Measurements from ENCODE around the gene PVALEF.
"Not testable (repeated sequence)": the region's sequence is repeated elsewhere in the genome, so short reads cannot be mapped to it uniquely, and the experiment has no call there.

The PVALEF gene

DNA sequence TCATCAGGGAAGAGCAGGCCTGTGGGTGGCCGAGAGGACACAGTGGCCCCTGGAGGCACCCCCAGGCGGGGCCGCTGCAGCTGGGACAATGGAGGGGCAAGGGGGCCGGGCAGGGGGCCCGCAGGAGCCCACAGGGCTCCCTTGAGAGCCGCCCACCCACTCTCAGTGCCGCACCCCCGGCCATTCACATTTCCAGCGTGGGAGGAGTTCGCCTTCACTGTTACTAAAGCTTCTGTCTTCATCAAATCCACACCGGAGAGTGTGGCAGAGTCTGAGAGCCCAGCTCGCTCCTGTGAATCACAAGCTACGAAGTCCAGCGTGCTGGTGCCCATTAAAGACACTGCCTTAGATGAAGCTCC lies 20.9 kb upstream of the PVALEF start:
- no peak for DNase-seq (ENCODE audit: low read depth)

DNA sequence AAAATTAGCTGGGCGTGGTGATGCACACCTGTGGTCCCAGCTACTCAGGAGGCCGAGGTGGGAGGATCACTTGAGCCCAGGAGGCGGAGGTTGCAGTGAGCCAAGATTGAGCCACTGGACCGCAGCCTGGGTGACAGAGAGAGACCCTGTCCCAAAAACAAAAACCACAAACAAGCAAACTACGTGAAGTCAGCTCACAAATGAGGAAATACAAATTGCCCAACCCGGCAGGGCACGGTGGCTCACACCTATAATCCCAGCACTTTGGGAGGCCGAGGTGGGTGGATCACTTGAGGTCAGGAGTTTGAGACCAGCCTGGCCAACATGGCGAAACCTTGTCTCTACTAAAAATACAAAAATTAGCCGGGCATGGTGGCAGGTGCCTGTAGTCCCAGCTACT lies 19.1 kb upstream of the PVALEF start:
- not testable (repeated sequence) for DNase-seq (ENCODE audit: low read depth)

DNA sequence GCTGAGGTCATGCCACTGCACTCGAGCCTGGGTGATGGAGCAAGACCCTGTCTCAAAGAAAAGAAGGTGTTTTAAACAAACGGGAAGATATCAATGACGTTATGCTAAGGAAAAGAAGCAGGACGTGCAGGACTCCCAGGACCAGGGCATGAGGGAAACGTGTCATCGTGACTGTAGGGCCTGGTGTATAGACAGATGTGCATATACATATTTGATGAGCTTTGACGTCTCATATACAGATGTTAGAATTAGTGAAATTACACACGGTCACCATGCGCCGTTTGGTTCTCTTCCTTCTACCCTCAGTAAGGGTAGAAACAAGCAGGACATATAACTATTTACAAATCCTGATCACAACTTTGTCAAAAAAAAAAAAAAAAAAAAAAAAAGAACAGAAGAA lies 17.6 kb upstream of the PVALEF start:
- no peak for DNase-seq (ENCODE audit: low read depth)

DNA sequence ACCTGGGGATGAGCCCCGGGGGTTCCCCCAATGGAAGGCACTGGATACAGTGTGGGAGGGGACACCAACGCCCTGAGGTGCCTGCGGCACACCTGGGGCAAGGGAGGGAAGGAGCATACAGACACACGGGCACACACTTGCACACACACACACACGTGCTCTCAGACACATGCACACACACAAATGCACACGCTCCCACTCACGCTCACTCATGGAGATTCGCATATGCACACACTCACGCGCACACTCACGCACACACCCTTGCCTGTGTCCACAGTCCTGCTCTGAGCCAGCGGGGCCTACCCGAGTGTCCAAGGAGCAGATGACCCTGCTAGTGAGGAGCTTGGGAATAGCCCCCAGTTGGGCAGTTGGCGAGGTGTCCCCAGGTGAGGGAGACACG lies 16.7 kb upstream of the PVALEF start:
- DNase-seq (ENCODE audit: low read depth) = no peak

DNA sequence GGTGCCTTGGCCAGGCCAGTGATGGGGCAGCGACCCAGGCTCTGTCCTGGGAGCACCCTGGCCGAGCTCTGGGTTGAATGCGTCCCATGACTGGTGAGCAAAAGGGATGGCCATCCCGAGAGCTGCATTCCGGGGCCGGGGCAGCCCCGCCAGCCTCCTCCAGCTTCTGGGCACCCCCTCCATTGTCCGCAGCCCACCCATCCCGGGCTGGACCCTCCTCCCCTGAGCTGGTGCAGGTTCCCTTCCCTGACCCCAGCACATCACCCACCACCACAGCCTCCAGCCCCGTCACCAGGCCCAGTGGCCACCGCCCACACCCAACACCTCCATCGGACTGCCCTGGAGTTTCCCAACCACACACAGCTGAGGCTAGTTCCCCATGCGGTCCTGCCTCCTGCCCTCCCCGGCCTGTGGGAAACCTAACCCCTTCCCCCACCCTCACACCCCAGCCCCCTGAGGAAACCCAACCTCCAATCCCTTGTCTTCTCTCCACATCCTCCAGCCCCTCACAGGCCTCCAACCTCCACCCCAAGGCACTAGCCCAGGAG lies 16.2 kb upstream of the PVALEF start:
- DNase-seq (ENCODE audit: low read depth) = no peak

DNA sequence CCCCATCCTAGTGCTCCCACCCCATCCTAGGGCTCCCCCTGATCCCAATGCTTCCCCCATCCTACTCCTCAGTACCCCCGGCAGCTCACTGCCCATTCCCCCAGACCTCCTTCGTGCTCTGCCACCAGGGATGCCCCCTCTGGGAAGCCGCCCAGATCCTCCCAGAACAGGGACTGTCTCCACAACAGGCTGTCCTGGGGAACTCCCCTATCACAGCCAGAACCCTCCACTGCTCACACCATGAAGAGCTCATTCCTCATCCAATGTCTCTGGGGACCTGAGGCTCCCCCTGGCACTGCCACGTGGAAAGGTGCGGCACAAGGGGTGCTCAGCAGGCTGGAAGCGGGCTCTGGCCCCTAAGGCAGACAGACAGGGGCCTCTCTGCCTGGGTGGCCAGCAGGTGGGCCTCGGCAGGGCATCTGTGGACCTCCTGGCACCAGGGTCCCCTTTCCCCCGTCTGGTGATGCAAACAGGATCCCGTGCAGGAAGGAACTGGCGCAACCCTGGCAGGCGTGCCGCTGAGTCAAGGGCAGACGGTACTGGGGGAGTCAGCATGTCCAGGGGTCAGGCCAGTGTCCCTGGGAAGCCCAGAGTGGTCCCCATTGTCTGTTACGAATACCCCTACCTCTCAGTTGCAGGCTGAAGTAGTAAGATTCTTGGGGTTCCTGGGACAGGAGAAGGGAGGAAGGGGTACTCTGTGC lies 14.8 kb upstream of the PVALEF start:
- DNase-seq (ENCODE audit: low read depth) = no peak

DNA sequence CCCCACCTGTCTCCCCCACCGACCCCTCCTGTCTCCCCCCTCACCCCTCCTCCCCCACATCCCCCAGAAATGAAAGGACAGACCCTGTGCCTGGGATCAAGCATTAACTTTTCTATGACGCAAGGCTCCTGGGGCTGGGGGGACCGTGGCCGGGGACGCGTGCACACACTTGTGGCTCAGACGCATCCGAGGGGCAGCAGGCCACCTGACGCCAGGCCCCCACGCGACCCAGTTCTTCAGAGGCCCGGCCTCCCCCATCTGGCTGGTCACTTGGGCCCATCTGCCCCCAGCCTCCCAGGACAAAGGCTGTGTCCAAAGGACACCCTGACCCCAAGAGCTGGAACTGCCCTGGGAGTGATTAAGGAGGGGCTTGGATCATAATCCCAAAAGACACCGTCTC lies 14.0 kb upstream of the PVALEF start:
- DNase-seq (ENCODE audit: low read depth) = no peak

DNA sequence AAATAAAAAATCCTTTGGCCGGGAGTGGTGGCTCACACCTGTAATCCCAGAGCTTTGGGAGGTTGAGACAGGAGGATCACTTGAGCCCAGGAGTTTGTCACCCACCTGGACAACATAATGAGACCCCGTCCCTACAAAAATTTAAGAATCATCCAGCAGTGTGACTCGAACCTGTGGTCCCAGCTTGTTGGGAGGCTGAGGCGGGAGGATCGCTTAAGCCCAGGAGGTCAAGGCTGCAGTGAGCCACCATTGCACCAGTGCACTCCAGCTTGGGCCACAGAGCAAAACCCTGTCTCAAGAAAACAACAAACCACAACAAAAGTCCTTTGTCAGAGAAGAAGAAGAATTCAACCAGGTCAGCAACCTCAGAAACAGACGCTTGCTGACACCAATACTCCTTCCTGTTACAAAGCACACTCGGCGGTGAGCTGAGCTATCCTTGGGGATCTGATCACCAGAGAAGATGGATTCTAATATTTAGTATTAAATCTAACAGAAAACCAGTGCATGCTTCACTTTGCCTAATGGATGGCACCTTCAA lies 12.9 kb upstream of the PVALEF start:
- DNase-seq (ENCODE audit: low read depth) = no peak

DNA sequence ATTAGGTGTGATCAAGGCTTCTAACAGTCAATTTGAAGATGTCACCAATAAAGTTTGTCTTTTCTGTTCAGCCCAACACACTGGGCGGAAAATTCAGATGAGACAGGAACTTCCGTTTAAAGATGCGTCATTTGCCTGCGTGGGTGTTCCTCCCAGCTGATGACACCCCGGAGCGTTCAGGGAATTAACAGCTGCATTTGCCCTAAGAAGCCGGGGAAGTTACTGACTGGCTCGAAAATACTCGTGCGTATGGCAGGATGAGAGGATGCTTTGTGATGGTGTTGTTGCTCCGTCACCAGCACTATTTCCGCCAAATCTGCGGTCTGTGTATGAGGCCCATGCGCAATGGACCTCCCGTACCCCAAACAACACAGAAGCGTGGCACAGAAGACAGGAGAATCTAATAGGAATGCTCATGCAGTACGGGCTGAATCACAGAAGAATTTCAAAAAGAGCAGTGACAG lies 11.9 kb upstream of the PVALEF start:
- DNase-seq (ENCODE audit: low read depth) = no peak

DNA sequence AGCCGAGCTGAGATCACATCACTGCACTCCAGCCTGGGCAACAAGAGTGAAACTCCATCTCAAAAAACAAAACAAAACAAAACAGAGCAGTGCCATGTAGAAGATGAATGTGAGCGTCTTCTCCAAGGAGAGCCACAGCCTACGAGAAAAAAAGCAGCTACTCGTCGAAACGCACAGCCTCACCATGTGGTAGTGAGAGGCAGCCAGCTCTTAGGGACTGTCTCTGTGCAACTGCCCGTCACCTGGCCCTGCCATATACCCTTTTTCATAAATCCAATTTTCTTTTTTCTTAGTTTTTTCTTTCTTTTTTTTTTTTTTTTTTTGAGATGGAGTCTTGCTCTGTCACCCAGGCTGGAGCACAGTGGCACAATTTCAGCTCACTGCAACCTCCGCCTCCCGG lies 11.3 kb upstream of the PVALEF start:
- DNase-seq (ENCODE audit: low read depth) = not testable (repeated sequence)

DNA sequence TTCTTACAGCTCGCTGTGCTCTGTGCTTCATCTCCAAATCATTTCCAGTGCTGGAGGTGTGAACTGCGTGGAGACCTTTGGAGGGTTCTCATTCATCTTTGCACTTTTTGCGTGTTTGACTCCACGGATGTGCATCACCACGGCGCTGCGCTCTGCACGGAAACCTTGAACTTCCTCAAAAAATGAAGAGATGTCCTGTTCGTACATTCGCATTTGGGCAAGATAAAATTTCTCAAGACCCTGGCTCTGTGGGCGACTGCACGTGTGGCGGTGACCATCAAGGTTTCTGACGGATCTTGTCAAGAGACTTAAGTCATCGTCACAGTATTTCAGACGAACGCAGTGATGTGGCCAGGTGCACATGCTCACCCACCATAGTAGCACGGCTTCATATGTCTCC lies 10.3 kb upstream of the PVALEF start:
- no peak for DNase-seq (ENCODE audit: low read depth)

DNA sequence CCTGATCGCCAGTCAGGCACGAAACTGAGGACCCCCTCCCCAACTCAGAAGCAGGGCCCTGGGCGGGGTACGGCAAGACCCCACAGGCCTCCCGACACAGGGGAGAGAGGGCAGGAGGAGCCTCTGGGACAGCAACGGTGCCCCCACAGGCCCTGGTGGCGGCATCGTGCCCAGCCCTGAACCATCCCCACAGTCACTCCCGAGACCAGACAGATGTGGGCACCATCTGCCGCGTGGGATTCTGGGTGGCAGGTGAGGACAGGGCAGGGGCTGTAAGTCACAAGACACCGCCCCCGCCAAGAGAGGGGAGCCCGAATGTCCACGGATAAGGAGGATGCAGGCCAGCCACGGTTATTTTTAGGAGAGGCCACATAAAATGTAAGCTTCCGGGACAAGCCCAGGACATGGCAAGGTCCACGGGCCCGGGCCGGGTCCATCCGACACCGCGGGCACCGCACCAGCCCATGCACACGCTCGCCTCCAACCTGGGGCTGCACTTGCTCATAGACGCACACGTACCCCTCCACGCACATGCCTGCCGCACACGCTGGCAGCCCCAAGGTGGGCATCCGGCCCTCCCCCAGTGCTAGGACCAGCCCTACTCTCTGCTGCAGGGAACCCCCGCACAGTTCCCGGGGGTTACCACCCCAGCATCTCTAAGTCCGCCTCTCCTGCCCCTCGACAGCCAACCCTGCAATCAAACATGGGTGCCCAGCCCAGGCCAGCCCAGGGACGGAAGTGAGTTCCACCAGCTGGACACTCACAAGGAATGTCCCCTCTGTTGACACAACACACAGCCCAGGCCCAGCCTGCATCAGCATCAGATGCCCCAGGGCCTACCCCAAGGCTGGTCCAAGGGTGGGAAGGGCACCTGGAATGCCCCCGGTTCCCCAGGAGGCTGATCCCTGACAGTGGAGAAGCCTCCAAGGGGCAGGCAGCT lies 8.2 kb upstream of the PVALEF start:
- DNase-seq (ENCODE audit: low read depth) = no peak

DNA sequence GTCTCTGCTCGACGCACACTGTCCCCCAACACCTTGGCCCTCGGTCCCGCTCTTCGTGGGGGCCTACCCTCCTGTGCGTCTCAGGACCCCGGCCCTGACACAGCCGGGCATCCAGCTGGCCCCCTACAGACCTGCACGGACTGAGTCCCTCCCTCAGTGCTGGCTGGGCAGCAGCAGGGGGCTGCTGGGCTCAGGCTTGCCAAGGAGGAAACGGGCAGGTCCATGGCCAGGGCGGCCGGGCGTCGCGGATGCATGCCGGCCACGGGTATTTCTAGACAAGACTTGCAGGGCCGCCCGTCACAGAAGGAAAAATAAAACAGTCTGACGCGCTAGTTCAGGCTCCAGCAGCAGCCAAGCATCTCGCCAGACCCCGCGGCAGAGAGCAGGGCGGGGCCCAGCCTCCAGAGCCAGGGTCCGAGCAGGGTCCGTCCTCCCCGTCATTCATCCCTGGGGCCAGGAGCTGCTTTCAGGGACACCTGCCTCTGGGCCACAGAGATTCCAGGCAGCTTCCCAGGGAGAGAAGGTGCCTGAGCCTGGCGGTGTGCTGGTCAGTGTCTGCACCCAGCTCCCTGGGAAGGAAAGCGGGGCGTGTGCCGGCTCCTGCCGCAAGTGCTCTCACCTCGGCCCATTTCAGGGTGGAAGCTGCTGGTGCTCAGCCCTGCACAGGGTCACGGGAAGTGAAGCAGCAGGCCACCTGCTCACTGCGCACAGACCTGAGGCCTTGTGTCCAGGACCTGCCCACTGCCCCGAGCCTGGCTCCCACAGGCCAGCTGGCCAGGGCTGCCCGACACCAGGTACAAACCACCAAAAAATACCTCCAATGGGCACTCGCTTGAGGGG lies 7.2 kb upstream of the PVALEF start:
- no peak for DNase-seq (ENCODE audit: low read depth)

DNA sequence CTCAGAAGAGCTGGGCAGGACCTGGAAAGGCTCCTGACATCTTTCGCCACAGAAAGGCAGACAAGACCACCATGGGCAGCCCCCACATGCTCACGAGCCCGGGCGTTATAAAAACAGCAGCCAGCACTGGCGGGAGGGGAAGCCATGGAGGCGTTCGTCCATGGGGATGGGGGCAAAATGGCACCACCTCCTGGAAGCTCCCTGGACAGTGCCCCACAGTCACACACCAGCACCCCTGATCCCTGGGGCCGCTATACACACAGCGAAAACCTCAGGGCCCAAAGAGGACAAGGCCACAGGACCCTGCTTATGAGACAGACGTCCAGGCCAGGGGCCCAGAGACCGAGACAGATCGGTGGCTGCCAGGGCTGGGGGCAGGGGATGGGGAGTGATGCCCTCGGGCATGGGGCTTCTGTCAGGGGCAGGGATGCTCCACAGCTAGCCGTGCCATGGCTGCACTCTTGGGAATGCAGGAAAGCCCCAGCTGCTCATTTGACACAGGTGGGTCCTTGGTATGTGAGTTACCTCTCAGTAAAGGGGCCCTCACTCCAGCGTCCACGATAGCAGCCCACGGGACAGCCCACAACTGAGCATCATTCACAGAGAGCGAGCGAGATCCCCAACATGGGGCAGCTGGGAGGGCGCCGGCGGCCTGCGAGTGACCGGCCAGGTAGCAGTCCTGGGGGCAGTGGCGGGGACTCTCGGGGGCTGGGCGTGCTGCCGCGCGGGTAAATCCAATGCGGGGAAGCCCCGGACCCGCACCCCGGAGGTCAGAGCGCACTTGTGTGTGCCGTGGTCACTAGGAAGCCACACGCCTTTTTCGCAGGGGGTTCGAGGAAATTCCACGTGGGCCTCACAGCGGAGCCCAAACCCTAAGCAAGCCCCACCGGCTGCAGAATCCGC lies 6.4 kb upstream of the PVALEF start:
- no peak for DNase-seq (ENCODE audit: low read depth)

DNA sequence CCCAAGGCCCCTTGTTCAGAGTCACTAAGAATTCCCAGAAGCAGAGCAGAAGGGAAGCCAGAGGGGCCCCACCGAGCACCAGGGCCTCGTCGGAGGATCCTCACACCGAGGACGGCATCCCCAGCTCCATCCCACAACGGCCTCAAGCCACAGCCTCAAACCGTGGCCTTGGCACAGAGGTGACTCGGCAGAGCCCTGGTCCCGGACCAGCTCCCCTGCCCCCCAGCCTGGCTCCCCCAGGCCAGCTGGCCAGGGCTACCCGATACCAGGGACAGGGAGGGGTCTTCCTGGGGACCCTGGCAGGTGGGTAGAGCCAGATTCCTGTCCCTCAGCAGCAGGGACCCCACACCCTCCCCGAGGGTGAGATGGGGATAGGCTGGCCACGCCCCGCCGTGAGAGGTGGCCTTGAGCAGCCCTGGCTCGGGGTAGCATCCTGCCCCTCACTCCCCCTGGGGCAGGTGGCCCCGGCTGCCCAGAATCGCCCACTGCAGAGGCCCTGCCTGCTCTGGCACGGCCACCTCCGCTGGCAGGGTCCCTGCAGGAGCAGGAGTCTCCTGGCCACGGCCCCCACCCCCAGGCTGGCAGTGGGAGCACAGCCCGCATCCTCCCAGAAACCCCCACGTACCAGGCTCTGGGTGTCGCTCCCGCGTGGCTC lies 5.6 kb upstream of the PVALEF start:
- no peak for DNase-seq (ENCODE audit: low read depth)

DNA sequence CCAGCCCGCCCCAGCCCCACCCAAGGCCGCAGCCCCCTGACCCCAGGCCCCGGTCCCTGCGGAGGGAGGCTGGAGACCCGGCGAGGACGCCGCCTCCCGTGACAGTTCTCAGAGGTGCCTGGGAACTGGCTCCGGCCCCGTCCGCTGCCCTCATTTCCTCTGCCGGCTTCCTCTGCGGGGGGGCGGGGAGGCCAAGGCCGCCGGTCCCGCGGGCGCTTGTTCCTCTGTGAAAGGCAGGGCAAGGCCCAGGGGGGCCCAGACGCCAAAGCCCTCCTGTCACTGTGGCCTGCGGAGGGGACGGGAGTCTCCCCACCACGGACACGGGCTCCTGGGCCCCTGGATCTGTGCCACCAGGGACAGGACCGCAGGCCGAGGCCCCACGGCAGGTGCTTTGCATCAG lies 5.0 kb upstream of the PVALEF start:
- no peak for DNase-seq (ENCODE audit: low read depth)

DNA sequence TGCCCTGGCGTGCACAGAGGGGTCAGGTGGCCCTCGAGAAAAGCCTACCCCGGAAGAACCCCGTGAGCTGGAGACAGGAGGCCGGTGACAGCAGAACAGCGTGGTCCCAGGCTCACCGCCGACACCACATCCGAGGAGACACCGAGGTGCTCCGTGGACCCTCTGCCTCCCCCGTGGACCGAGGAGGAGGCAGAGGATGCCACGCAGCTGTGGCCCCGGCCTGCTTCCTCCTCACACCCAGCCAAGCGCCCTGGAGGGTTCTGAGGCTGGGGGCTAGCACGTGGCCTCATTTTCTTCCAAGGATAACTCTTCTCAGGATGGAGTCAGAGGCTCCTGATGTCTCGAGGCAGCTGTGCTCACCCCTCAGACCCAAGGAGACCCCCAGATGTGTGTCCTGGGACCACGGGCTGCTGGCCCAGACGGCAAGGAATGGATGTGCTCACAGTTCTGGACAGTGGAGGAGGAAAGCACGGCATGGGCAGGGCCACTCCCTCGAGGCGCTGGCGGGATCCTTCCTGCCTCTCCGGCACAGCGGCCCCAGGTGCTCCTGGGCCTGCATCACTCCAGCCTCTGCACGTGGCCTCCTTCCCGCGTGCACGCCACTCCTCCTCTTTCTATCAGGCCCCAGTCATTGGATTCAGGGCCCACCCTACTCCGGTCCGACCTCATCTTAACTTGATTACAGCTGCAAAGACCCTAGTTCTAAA lies 4.4 kb upstream of the PVALEF start:
- DNase-seq (ENCODE audit: low read depth) = no peak

DNA sequence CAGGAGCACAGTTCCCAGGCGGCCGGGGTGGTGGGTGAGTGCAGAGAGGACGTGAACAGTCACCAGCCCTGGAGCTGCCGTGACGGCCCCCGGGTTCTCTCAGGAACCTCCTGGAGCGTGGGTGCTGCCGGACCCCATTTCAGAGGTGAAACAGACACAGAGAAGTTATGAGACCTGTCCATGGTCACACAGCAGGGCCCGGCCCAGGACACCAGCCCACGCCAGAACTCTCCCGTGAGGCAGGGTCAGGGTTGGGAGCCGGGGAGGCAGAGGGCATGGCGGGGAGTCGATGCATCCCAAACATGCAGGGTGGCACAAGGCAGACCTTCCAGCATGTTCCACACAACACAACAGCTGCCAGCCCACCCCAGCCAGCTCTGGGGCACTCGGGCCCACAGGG lies 3.8 kb upstream of the PVALEF start:
- DNase-seq (ENCODE audit: low read depth) = no peak

DNA sequence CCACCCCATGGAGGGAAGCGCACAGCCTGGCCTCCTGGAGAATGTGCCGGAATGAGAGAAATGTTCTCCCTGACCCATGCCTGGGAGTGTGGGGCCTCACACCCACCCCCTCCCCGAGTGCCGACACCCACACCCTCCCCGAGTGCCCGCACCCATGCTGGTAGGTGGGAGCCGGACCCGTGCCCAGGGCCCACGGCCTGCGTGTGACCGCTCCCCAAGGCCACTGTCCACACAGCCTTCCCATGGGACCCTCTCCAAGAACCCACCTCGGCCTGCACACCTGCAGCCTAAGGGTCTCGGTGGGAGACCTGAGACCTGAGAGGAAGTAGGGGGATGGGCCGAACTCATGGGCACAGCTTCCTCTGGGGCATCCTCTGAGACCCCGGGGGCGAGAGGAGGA lies 3.3 kb upstream of the PVALEF start:
- no peak for DNase-seq (ENCODE audit: low read depth)

DNA sequence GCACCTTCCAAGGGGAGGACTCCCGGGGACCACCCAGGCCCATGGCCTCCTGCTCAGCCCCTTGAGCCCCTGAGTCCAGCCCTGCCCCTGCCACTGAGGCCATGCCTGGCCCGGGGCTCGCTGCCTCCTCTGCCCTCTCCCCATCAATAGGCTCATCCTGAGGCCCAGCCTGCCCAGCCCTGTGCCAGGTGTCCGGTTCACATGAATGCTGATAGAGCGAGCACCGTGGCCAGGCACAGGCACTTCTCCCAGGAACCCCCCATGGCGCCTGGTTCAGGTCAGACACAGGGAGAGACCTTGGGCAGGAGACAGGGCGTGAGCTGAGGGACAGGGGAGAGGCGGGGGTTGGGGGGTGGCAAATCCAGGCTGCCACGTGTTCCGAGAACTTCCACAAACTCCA lies 2.8 kb upstream of the PVALEF start:
- no peak for DNase-seq (ENCODE audit: low read depth)
